HepG2 (cell line): ENCODE data around the gene VAT1L. TPM values are rescaled to one million over a fixed set of nuclear protein-coding genes. Genes with fewer than 3 reads are reported as not detected.

Experiments used
- ERF ChIP-seq: IDR thresholded peaks from 2 replicates; pipeline ENCODE4 v1.6.1; 2018; ENCODE audit warnings: missing biosample characterization, missing genetic modification reagents
- FOXP1 ChIP-seq, 2 experiments: fragments of 450-650 bp in 1 of 2; IDR thresholded peaks; 2 replicates each; pipeline ENCODE4 v1.6.1; 2017 to 2018; ENCODE audit warnings: antibody characterized with exemption in 1 of 2
- JUN ChIP-seq: sonication (generic); formaldehyde crosslinking; IDR thresholded peaks from 2 replicates; pipeline ENCODE4 v1.4.0; 2020; ENCODE audit warnings: mild to moderate bottlenecking, missing genetic modification reagents
- ONECUT2 ChIP-seq: sonication (generic); formaldehyde crosslinking; IDR thresholded peaks from 2 replicates; pipeline ENCODE4 v1.4.0; 2020; ENCODE audit warnings: missing genetic modification reagents
- RELA ChIP-seq: sonication (generic); formaldehyde crosslinking; IDR thresholded peaks from 2 replicates; pipeline ENCODE4 v1.4.0; 2020; ENCODE audit warnings: missing genetic modification reagents
- SOX6 ChIP-seq, 2 experiments: fragments of 450-650 bp in 1 of 2; sonication (generic) in 1 of 2; formaldehyde crosslinking in 1 of 2; IDR thresholded peaks; 2 replicates each; pipeline versions ENCODE4 v1.4.0 to v1.6.1; 2017 to 2020; ENCODE audit warnings: antibody characterized with exemption in 1 of 2, mild to moderate bottlenecking in 1 of 2, missing genetic modification reagents in 1 of 2
- STAG1 ChIP-seq: sonication (generic); formaldehyde crosslinking; IDR thresholded peaks from 2 replicates; pipeline ENCODE4 v1.4.0; 2020; ENCODE audit warnings: missing genetic modification reagents
- ZFP36 ChIP-seq: fragments of 150-350 bp; IDR thresholded peaks from 2 replicates; pipeline ENCODE4 v1.6.1; 2018; ENCODE audit warnings: borderline replicate concordance, low read length, low read depth; ENCODE audit not compliant: partially characterized antibody
- ZNF354B ChIP-seq: sonication (generic); formaldehyde crosslinking; IDR thresholded peaks from 2 replicates; pipeline ENCODE4 v1.8.0; 2022; ENCODE audit warnings: mild to moderate bottlenecking, missing genetic modification reagents
- ZNF550 ChIP-seq: sonication (generic); formaldehyde crosslinking; IDR thresholded peaks from 2 replicates; pipeline ENCODE4 v1.4.0; 2020; ENCODE audit warnings: mild to moderate bottlenecking, missing genetic modification reagents, borderline replicate concordance
- ZSCAN12 ChIP-seq: sonication (generic); formaldehyde crosslinking; IDR thresholded peaks from 2 replicates; pipeline ENCODE4 v1.9.0; 2021; ENCODE audit warnings: mild to moderate bottlenecking, missing genetic modification reagents
- polyA plus RNA-seq, 8 experiments: library from polyadenylated mRNA; depleted of rRNA in 3 of 8; stranded (reverse) in 7 of 8; unstranded in 1 of 8; fragments of >200 nt; fragmentation: Illumina TruSeq in 4 of 8; extraction: Trizol in 4 of 8; gene quantifications; 2 replicates each; pipeline versions ENCODE4 v1.2.1 to v1.2.3, GENCODE V29; 2011 to 2016; ENCODE audit warnings: low read depth in 4 of 8, missing spikeins in 1 of 8, mixed read lengths in 1 of 8; ENCODE audit not compliant: insufficient read depth in 1 of 8
- total RNA-seq, 5 experiments: library from RNA; depleted of rRNA; stranded (reverse); fragments of >200 nt; fragmentation: Illumina TruSeq; extraction: Trizol; gene quantifications; 2 replicates each; pipeline ENCODE4 v1.2.3, GENCODE V29; 2016; ENCODE audit warnings: low read depth in 1 of 5
- TF ChIP-seq, protein P1 (sequence below): sonication (generic); formaldehyde crosslinking; IDR thresholded peaks from 2 replicates; pipeline ENCODE4 v1.4.0; 2020; ENCODE audit warnings: missing genetic modification reagents
- TF ChIP-seq, protein P2 (sequence below): sonication (generic); formaldehyde crosslinking; IDR thresholded peaks from 2 replicates; pipeline ENCODE4 v1.9.0; 2021; ENCODE audit warnings: missing genetic modification reagents, borderline replicate concordance
- TF ChIP-seq, protein P3 (sequence below): sonication (generic); formaldehyde crosslinking; IDR thresholded peaks from 2 replicates; pipeline ENCODE4 v1.5.0; 2020; ENCODE audit warnings: missing genetic modification reagents
- TF ChIP-seq, protein P4 (sequence below): sonication (generic); formaldehyde crosslinking; IDR thresholded peaks from 2 replicates; pipeline ENCODE4 v1.8.0; 2022; ENCODE audit warnings: mild to moderate bottlenecking, missing genetic modification reagents; ENCODE audit not compliant: insufficient replicate concordance

VAT1L gene
- total and polyA plus RNA-seq, 2 of the 13 experiments (the other 11 are each of a cell fraction or from before 2014, with no cell fraction given) = not detected

DNA sequence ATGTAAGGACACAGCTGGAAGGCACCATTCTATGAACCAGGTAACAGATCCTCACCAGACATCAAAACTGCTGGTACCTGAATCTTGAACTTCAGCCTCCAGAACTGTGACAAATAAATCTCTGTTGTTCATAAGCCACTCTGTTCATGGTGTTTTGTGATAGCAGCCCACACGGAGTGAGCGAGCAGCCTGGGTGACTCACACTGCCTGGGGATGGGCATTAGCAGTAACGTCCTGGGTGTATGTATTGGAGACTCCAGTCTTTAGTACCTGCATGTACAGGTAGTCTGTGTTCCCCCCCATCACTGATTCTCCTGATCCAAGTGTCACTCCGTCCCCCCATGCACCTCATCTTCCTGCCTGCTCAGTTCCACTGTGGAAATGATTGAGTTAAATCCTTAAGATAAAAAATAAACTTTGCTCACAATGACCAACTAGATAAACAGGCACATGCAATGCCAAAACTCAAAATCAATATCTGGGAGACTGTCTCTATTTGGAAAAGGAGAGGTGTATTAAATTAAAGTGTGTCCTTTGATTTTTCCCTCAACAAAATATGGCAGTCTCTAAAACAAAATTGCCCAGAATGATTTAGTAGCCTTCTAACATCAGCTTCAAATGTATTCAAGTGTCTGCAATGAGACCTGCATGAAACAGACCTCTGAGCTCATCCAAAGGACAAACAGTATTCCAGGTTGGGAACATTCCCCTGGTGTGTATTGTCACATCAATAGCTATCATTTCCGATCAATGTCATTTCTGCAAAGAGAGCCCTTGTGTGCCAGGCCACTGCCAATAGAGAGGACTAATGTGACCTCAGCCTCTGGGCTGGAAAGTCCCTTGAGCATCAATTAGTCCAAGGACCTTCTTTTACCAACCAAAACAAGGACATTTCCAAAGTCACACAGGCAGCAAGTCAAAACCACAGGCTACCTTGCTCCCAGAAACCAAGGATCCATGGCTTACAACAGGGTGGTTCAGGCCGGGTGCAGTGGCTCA, 12.2 kb upstream of the VAT1L start (continued):
- TF ChIP-seq, protein P1, sequence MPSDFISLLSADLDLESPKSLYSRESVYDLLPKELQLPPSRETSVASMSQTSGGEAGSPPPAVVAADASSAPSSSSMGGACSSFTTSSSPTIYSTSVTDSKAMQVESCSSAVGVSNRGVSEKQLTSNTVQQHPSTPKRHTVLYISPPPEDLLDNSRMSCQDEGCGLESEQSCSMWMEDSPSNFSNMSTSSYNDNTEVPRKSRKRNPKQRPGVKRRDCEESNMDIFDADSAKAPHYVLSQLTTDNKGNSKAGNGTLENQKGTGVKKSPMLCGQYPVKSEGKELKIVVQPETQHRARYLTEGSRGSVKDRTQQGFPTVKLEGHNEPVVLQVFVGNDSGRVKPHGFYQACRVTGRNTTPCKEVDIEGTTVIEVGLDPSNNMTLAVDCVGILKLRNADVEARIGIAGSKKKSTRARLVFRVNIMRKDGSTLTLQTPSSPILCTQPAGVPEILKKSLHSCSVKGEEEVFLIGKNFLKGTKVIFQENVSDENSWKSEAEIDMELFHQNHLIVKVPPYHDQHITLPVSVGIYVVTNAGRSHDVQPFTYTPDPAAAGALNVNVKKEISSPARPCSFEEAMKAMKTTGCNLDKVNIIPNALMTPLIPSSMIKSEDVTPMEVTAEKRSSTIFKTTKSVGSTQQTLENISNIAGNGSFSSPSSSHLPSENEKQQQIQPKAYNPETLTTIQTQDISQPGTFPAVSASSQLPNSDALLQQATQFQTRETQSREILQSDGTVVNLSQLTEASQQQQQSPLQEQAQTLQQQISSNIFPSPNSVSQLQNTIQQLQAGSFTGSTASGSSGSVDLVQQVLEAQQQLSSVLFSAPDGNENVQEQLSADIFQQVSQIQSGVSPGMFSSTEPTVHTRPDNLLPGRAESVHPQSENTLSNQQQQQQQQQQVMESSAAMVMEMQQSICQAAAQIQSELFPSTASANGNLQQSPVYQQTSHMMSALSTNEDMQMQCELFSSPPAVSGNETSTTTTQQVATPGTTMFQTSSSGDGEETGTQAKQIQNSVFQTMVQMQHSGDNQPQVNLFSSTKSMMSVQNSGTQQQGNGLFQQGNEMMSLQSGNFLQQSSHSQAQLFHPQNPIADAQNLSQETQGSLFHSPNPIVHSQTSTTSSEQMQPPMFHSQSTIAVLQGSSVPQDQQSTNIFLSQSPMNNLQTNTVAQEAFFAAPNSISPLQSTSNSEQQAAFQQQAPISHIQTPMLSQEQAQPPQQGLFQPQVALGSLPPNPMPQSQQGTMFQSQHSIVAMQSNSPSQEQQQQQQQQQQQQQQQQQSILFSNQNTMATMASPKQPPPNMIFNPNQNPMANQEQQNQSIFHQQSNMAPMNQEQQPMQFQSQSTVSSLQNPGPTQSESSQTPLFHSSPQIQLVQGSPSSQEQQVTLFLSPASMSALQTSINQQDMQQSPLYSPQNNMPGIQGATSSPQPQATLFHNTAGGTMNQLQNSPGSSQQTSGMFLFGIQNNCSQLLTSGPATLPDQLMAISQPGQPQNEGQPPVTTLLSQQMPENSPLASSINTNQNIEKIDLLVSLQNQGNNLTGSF (CRISPR knock-in tag) = no peak
- TF ChIP-seq, protein P2, sequence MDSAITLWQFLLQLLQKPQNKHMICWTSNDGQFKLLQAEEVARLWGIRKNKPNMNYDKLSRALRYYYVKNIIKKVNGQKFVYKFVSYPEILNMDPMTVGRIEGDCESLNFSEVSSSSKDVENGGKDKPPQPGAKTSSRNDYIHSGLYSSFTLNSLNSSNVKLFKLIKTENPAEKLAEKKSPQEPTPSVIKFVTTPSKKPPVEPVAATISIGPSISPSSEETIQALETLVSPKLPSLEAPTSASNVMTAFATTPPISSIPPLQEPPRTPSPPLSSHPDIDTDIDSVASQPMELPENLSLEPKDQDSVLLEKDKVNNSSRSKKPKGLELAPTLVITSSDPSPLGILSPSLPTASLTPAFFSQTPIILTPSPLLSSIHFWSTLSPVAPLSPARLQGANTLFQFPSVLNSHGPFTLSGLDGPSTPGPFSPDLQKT (CRISPR knock-in tag) = no peak
- TF ChIP-seq ERF (CRISPR knock-in tag) (no peak), SOX6 (IDR thresholded peaks at IDR 0.05) (no peak), SOX6 (CRISPR knock-in tag; IDR thresholded peaks at IDR 0.05) (no peak), ONECUT2 (CRISPR knock-in tag) (peak; percentile 63; the same call in 1 of the 2 replicates), FOXP1 (IDR thresholded peaks at IDR 0.05) (no peak), FOXP1 (CRISPR knock-in tag; IDR thresholded peaks at IDR 0.05) (no peak), STAG1 (no peak), JUN (no peak), ZFP36 (no peak), ZNF354B (CRISPR knock-in tag) (no peak), ZSCAN12 (CRISPR knock-in tag) (no peak), RELA (peak; percentile 31; the same call in 1 of the 2 replicates), ZNF550 (CRISPR knock-in tag) (no peak)
- TF ChIP-seq, protein P3, sequence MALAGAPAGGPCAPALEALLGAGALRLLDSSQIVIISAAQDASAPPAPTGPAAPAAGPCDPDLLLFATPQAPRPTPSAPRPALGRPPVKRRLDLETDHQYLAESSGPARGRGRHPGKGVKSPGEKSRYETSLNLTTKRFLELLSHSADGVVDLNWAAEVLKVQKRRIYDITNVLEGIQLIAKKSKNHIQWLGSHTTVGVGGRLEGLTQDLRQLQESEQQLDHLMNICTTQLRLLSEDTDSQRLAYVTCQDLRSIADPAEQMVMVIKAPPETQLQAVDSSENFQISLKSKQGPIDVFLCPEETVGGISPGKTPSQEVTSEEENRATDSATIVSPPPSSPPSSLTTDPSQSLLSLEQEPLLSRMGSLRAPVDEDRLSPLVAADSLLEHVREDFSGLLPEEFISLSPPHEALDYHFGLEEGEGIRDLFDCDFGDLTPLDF (CRISPR knock-in tag) = no peak
- TF ChIP-seq, protein P4, sequence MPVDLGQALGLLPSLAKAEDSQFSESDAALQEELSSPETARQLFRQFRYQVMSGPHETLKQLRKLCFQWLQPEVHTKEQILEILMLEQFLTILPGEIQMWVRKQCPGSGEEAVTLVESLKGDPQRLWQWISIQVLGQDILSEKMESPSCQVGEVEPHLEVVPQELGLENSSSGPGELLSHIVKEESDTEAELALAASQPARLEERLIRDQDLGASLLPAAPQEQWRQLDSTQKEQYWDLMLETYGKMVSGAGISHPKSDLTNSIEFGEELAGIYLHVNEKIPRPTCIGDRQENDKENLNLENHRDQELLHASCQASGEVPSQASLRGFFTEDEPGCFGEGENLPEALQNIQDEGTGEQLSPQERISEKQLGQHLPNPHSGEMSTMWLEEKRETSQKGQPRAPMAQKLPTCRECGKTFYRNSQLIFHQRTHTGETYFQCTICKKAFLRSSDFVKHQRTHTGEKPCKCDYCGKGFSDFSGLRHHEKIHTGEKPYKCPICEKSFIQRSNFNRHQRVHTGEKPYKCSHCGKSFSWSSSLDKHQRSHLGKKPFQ (CRISPR knock-in tag) = no peak
